HEK293 (cell line): ENCODE data around the gene LAIR2.

Source experiments
- KLF16 ChIP-seq: fragments of 450-650 bp; formaldehyde crosslinking; IDR thresholded peaks from 2 replicates; pipeline ENCODE4 v1.5.1; 2017; ENCODE audit warnings: missing biosample characterization, missing genetic modification characterization
- OVOL3 ChIP-seq: fragments of 450-650 bp; formaldehyde crosslinking; IDR thresholded peaks from 2 replicates; pipeline ENCODE4 v1.5.1; 2016; ENCODE audit warnings: missing biosample characterization, missing genetic modification characterization
- SETDB1 ChIP-seq: IDR thresholded peaks from one replicate; pipeline ENCODE4 v1.6.1; 2017; ENCODE audit warnings: mild to moderate bottlenecking, low read length, moderate library complexity, mixed read lengths; ENCODE audit not compliant: insufficient read length
- ZBTB48 ChIP-seq: fragments of 450-650 bp; formaldehyde crosslinking; IDR thresholded peaks from 2 replicates; pipeline ENCODE4 v1.5.1; 2016; ENCODE audit warnings: missing biosample characterization, missing genetic modification characterization
- ZNF426 ChIP-seq: fragments of 450-650 bp; formaldehyde crosslinking; IDR thresholded peaks from 2 replicates; pipeline ENCODE4 v1.5.1; 2017; ENCODE audit warnings: missing biosample characterization, missing genetic modification characterization, mild to moderate bottlenecking, inconsistent platforms, moderate library complexity
- ZNF501 ChIP-seq: fragments of 450-650 bp; formaldehyde crosslinking; IDR thresholded peaks from 2 replicates; pipeline ENCODE4 v1.5.1; 2016; ENCODE audit warnings: missing biosample characterization, missing genetic modification characterization
- ZNF549 ChIP-seq: fragments of 450-650 bp; IDR thresholded peaks from 2 replicates; pipeline ENCODE4 v1.5.1; 2018; ENCODE audit warnings: missing biosample characterization, missing genetic modification characterization, mild to moderate bottlenecking, inconsistent platforms, moderate library complexity
- ZNF558 ChIP-seq: fragments of 450-650 bp; formaldehyde crosslinking; IDR thresholded peaks from 2 replicates; pipeline ENCODE4 v1.5.1; 2016; ENCODE audit warnings: missing biosample characterization, missing genetic modification characterization
- ZNF626 ChIP-seq: fragments of 450-650 bp; sonication (Bioruptor Pico); formaldehyde crosslinking; IDR thresholded peaks from 2 replicates; pipeline ENCODE4 v1.5.1; 2018; ENCODE audit warnings: missing biosample characterization, missing genetic modification characterization, inconsistent platforms
- TF ChIP-seq, protein P1 (sequence below): fragments of 450-650 bp; formaldehyde crosslinking; IDR thresholded peaks from 2 replicates; pipeline ENCODE4 v1.5.1; 2016; ENCODE audit warnings: missing biosample characterization, missing genetic modification characterization
- TF ChIP-seq, protein P2 (sequence below): IDR thresholded peaks from 2 replicates; pipeline ENCODE4 v1.6.1; 2011; ENCODE audit warnings: mild to moderate bottlenecking, low read depth, low read length, borderline replicate concordance

DNA sequence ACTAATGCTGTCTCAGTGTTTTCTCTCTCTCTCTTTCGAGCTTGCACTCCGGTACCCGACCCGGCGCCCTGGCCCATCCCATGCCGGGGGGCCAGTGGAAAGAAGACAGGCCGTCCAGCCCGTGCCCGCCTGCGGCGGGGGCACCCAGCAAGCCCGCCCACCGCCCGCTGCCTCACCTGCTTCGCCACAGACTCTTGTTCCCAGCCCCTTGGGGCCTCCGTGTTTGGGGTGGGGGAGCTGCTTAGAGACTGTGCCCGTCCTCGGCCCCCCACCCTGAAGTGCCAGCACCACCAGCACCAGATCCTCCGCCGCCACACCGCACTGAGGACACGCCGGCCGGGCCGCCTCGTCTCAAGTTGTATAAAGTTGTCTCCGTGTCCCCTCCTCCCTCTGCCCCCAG, 41.4 kb upstream of the LAIR2 start:
- no peak for TF ChIP-seq SETDB1
- TF ChIP-seq, protein P1, sequence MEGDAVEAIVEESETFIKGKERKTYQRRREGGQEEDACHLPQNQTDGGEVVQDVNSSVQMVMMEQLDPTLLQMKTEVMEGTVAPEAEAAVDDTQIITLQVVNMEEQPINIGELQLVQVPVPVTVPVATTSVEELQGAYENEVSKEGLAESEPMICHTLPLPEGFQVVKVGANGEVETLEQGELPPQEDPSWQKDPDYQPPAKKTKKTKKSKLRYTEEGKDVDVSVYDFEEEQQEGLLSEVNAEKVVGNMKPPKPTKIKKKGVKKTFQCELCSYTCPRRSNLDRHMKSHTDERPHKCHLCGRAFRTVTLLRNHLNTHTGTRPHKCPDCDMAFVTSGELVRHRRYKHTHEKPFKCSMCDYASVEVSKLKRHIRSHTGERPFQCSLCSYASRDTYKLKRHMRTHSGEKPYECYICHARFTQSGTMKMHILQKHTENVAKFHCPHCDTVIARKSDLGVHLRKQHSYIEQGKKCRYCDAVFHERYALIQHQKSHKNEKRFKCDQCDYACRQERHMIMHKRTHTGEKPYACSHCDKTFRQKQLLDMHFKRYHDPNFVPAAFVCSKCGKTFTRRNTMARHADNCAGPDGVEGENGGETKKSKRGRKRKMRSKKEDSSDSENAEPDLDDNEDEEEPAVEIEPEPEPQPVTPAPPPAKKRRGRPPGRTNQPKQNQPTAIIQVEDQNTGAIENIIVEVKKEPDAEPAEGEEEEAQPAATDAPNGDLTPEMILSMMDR (tag by site-specific recombination): no peak
- TF ChIP-seq, protein P2, sequence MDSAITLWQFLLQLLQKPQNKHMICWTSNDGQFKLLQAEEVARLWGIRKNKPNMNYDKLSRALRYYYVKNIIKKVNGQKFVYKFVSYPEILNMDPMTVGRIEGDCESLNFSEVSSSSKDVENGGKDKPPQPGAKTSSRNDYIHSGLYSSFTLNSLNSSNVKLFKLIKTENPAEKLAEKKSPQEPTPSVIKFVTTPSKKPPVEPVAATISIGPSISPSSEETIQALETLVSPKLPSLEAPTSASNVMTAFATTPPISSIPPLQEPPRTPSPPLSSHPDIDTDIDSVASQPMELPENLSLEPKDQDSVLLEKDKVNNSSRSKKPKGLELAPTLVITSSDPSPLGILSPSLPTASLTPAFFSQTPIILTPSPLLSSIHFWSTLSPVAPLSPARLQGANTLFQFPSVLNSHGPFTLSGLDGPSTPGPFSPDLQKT: no peak
- no peak for TF ChIP-seq ZNF558
- no peak for TF ChIP-seq ZNF549
- no peak for TF ChIP-seq ZNF626 (tag by site-specific recombination)
- TF ChIP-seq ZBTB48: no peak
- no peak for TF ChIP-seq ZNF426 (tag by site-specific recombination)
- no peak for TF ChIP-seq KLF16 (tag by site-specific recombination)
- TF ChIP-seq OVOL3 (tag by site-specific recombination): no peak
- TF ChIP-seq ZNF501 (tag by site-specific recombination): no peak
